CD4-positive, alpha-beta T cell (primary cell): Measurements from ENCODE around the gene PLCL2. TPM values are rescaled to one million over a fixed set of nuclear protein-coding genes. Genes with fewer than 3 reads are reported as not detected.
"Not testable (repeated sequence)": the region's sequence is repeated elsewhere in the genome, so short reads cannot be mapped to it uniquely, and the experiment has no call there.

Source experiments
- ATAC-seq: fragments of 200-7000 bp; cut with Tn5 transposase; one replicate; pipeline ENCODE4 v1.10.0; 2022; ENCODE audit warnings: mild to moderate bottlenecking; ENCODE audit not compliant: poor library complexity
- CTCF ChIA-PET: fragments of 350-600 bp; sonication (Branson Sonifier 250); formaldehyde crosslinking; loops from one replicate; lab custom pipeline; 2021; ENCODE audit warnings: antibody characterized with exemption, inconsistent platforms; lab: Charles Lee
- POLR2A ChIA-PET: fragments of 350-600 bp; sonication (Branson Sonifier 250); formaldehyde crosslinking; loops from one replicate; lab custom pipeline; 2021; ENCODE audit warnings: antibody characterized with exemption, inconsistent platforms; lab: Charles Lee
- DNase-seq, 14 experiments: peaks; one replicate each; pipeline ENCODE4 v3.0.0-alpha.2; 2013 to 2020; ENCODE audit warnings: mixed read lengths in 2 of 14
- H3K27ac ChIP-seq, 2 donors: one replicate each; pipeline versions ENCODE4 v1.5.1 to v1.7.0; 2013; ENCODE audit warnings: low read length in 2 of 2, low read depth in 1 of 2, mild to moderate bottlenecking in 1 of 2
- H3K27me3 ChIP-seq, 2 experiments: 1 replicate in 1 of 2; 2 replicates in 1 of 2; pipeline versions ENCODE4 v1.6.1 to v1.7.0; 2013; ENCODE audit warnings: low read length in 2 of 2, control low read depth in 1 of 2, mild to moderate bottlenecking in 1 of 2, moderate library complexity in 1 of 2; ENCODE audit not compliant: insufficient read depth in 2 of 2, control insufficient read depth in 1 of 2
- H3K36me3 ChIP-seq: one replicate; pipeline ENCODE4 v1.6.1; 2013; ENCODE audit warnings: low read length, control low read depth; ENCODE audit not compliant: insufficient read depth
- H3K4me1 ChIP-seq: one replicate; pipeline ENCODE4 v1.6.1; 2013; ENCODE audit warnings: low read length, control low read depth; ENCODE audit not compliant: insufficient read depth
- H3K4me3 ChIP-seq: one replicate; pipeline ENCODE4 v1.5.1; 2013; ENCODE audit warnings: mild to moderate bottlenecking, low read length, moderate library complexity
- H3K9me3 ChIP-seq, 2 experiments: 1 replicate in 1 of 2; 2 replicates in 1 of 2; pipeline versions ENCODE4 v1.6.1 to v1.7.0; 2013; ENCODE audit warnings: low read length in 2 of 2, mild to moderate bottlenecking in 2 of 2, control low read depth in 1 of 2, moderate library complexity in 1 of 2; ENCODE audit not compliant: control insufficient read depth in 1 of 2, insufficient read depth in 1 of 2
- H3K27ac Mint-ChIP-seq: one replicate; pipeline ENCODE4 v1.8.0; 2020; ENCODE audit warnings: mixed read lengths
- H3K27me3 Mint-ChIP-seq: one replicate; pipeline ENCODE4 v1.8.0; 2021; ENCODE audit warnings: mixed read lengths
- H3K36me3 Mint-ChIP-seq: one replicate; pipeline ENCODE4 v1.8.0; 2021; ENCODE audit warnings: low read depth, mixed read lengths
- H3K4me1 Mint-ChIP-seq: one replicate; pipeline ENCODE4 v1.8.0; 2021; ENCODE audit warnings: low read depth, mixed read lengths
- H3K4me3 Mint-ChIP-seq: one replicate; pipeline ENCODE4 v1.8.0; 2020; ENCODE audit warnings: mild to moderate bottlenecking, mixed read lengths
- H3K9me3 Mint-ChIP-seq: one replicate; pipeline ENCODE4 v1.8.0; 2020; ENCODE audit warnings: mixed read lengths
- intact Hi-C, 2 experiments: fragments of 100-400 bp; cut with DNase I in 1 of 2; cut with micrococcal nuclease in 1 of 2; formaldehyde crosslinking; loops; one replicate each; pipeline versions ENCODE4 v1.15.1 to v1.9.0; 2023 to 2025; cut with DNase I, micrococcal nuclease
- total RNA-seq, 174 experiments: library from RNA in 2 of 174; stranded (reverse) in 2 of 174; gene quantifications; one replicate each; pipeline ENCODE4 v1.2.3 and lab custom pipeline; 2021 to 2026
- TF ChIP-seq, protein P1 (sequence below): fragments of 200-600 bp; IDR thresholded peaks from one replicate; pipeline ENCODE4 v1.8.0; 2022; ENCODE audit warnings: antibody characterized with exemption, mild to moderate bottlenecking

The PLCL2 gene
- total RNA-seq, 2 experiments from 2014 or later = 35.1 to 36.3 TPM

- DNase-seq (no peak), ATAC-seq (no peak)
- Histone ChIP-seq H3K27me3 (no peaks in the 10 kb centered on the region), H3K27ac (no peak overlapping the region), H3K9me3 (peaks cover 0 to 6% of the 10 kb centered on the region in 2 experiments), H3K4me1 (no peaks in the 10 kb centered on the region), H3K36me3 (no peaks in the 10 kb centered on the region), H3K4me3 (no peak overlapping the region)
- intact Hi-C loops = no loop called here
- ChIA-PET CTCF (no interaction called here), POLR2A (no interaction called here)
- TF ChIP-seq, protein P1, sequence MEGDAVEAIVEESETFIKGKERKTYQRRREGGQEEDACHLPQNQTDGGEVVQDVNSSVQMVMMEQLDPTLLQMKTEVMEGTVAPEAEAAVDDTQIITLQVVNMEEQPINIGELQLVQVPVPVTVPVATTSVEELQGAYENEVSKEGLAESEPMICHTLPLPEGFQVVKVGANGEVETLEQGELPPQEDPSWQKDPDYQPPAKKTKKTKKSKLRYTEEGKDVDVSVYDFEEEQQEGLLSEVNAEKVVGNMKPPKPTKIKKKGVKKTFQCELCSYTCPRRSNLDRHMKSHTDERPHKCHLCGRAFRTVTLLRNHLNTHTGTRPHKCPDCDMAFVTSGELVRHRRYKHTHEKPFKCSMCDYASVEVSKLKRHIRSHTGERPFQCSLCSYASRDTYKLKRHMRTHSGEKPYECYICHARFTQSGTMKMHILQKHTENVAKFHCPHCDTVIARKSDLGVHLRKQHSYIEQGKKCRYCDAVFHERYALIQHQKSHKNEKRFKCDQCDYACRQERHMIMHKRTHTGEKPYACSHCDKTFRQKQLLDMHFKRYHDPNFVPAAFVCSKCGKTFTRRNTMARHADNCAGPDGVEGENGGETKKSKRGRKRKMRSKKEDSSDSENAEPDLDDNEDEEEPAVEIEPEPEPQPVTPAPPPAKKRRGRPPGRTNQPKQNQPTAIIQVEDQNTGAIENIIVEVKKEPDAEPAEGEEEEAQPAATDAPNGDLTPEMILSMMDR = no peak
- Mint-ChIP-seq H3K27ac (no peak overlapping the region), H3K4me1 (no peaks in the 10 kb centered on the region), H3K36me3 (no peaks in the 10 kb centered on the region), H3K9me3 (no peaks in the 10 kb centered on the region), H3K4me3 (no peak overlapping the region), H3K27me3 (no peaks in the 10 kb centered on the region)
These were observed 241.1 kb downstream of the PLCL2 start for GRCh38 chr3:17125738-17126442.

- H3K36me3 ChIP-seq, H3K4me1 ChIP-seq, H3K27me3 Mint-ChIP-seq, H3K27me3 ChIP-seq, H3K4me3 Mint-ChIP-seq, H3K4me1 Mint-ChIP-seq, H3K4me3 ChIP-seq, H3K36me3 Mint-ChIP-seq, H3K27ac ChIP-seq, CTCF ChIA-PET, H3K27ac Mint-ChIP-seq, H3K9me3 ChIP-seq, DNase-seq, POLR2A ChIA-PET, intact Hi-C loops, H3K9me3 Mint-ChIP-seq, ATAC-seq: not testable (repeated sequence)
These were observed 243.9 kb downstream of the PLCL2 start for GRCh38 chr3:17128671-17129070.

- intact Hi-C loops = no loop called here
- Histone ChIP-seq H3K4me1 (no peaks in the 10 kb centered on the region), H3K36me3 (no peaks in the 10 kb centered on the region), H3K27ac (no peak overlapping the region), H3K9me3 (peaks cover 0 to 10% of the 10 kb centered on the region in 2 experiments), H3K27me3 (no peaks in the 10 kb centered on the region), H3K4me3 (no peak overlapping the region)
- Mint-ChIP-seq H3K9me3 (no peaks in the 10 kb centered on the region), H3K27ac (no peak overlapping the region), H3K4me3 (no peak overlapping the region), H3K36me3 (no peaks in the 10 kb centered on the region), H3K27me3 (no peaks in the 10 kb centered on the region), H3K4me1 (no peaks in the 10 kb centered on the region)
- TF ChIP-seq, protein P1 = no peak
- DNase-seq (no peak), ATAC-seq (no peak)
- CTCF ChIA-PET = no interaction called here
- POLR2A ChIA-PET = no interaction called here
These were observed 244.8 kb downstream of the PLCL2 start for GRCh38 chr3:17129556-17129955.

- DNase-seq = no peak
- Histone ChIP-seq H3K4me3 (no peak overlapping the region), H3K9me3 (peaks cover 0 to 10% of the 10 kb centered on the region in 2 experiments), H3K36me3 (no peaks in the 10 kb centered on the region), H3K27ac (no peak overlapping the region), H3K4me1 (no peaks in the 10 kb centered on the region), H3K27me3 (no peaks in the 10 kb centered on the region)
- Mint-ChIP-seq H3K4me3 (no peak overlapping the region), H3K27me3 (no peaks in the 10 kb centered on the region), H3K4me1 (no peaks in the 10 kb centered on the region), H3K9me3 (no peaks in the 10 kb centered on the region), H3K36me3 (no peaks in the 10 kb centered on the region), H3K27ac (no peak overlapping the region)
- TF ChIP-seq, protein P1 = no peak
- intact Hi-C loops = no loop called here
- ATAC-seq = no peak
- ChIA-PET POLR2A (no interaction called here), CTCF (no interaction called here)
These were observed 246.2 kb downstream of the PLCL2 start for GRCh38 chr3:17130956-17131355.
